Ascending aorta (tissue), 2 donors: ENCODE data around the gene RADIL. TPM values are rescaled to one million over a fixed set of nuclear protein-coding genes. Genes with fewer than 3 reads are reported as not detected.

Experiments
- DNase-seq, 2 donors: peaks; one replicate each; pipeline ENCODE4 v3.0.0-alpha.2; 2019; ENCODE audit warnings: low spot score in 2 of 2
- H3K27ac ChIP-seq, 2 donors: fragments of 200-600 bp; sonication (generic); one replicate each; pipeline ENCODE4 v1.5.1; 2016 to 2017; ENCODE audit warnings: mild to moderate bottlenecking in 1 of 2
- H3K27me3 ChIP-seq: fragments of 200-600 bp; sonication (generic); one replicate; pipeline ENCODE4 v1.5.1; 2017
- H3K36me3 ChIP-seq, 2 donors: fragments of 200-600 bp; sonication (generic); one replicate each; pipeline ENCODE4 v1.5.1; 2016
- H3K4me1 ChIP-seq, 2 donors: fragments of 200-600 bp; sonication (generic); one replicate each; pipeline ENCODE4 v1.5.1; 2016 to 2017; ENCODE audit warnings: mild to moderate bottlenecking in 1 of 2
- H3K4me3 ChIP-seq, 2 donors: fragments of 200-600 bp; sonication (generic); one replicate each; pipeline ENCODE4 v1.5.1; 2016 to 2017; ENCODE audit warnings: mild to moderate bottlenecking in 1 of 2
- H3K9me3 ChIP-seq, 2 donors: fragments of 200-600 bp; sonication (generic); one replicate each; pipeline ENCODE4 v1.5.1; 2016
- CTCF ChIP-seq, 3 experiments: fragments of 200-600 bp in 2 of 3; fragments of 450-650 bp in 1 of 3; sonication (generic) in 2 of 3; IDR thresholded peaks; one replicate each; pipeline ENCODE4 v1.5.1; 2016 to 2019; ENCODE audit warnings: antibody characterized with exemption in 3 of 3, mild to moderate bottlenecking in 1 of 3, moderate library complexity in 1 of 3
- intact Hi-C: fragments of 100-400 bp; cut with DNase I; formaldehyde crosslinking; loops from one replicate; pipeline ENCODE4 v1.15.1; 2023
- total RNA-seq: library from RNA; depleted of rRNA; stranded (reverse); fragments of >200 nt; gene quantifications from one replicate; pipeline ENCODE4 v1.1.0, GENCODE V29; 2016

Gene RADIL
- total RNA-seq, 1 donor from 2014 or later: 42.4 TPM

- Histone ChIP-seq H3K4me1 (no peaks in the 10 kb centered on the region), H3K27ac (no peak overlapping the region), H3K27me3 (no peaks in the 10 kb centered on the region), H3K36me3 (no peaks in the 10 kb centered on the region), H3K4me3 (no peak overlapping the region), H3K9me3 (peaks cover 0 to 3% of the 10 kb centered on the region in 2 donors)
- TF ChIP-seq CTCF (IDR thresholded peaks at IDR 0.05): no peak
- no peak for DNase-seq
- intact Hi-C loops: no loop called here
Measured at GRCh38 chr7:4916113-4916512, 32.6 kb upstream of the RADIL start.

GRCh38 chr7:4911111-4911828 lies 27.8 kb upstream of the RADIL start:
- no peak for TF ChIP-seq CTCF (IDR thresholded peaks at IDR 0.05)
- Histone ChIP-seq H3K4me3 (no peak overlapping the region), H3K9me3 (no peaks in the 10 kb centered on the region), H3K27ac (no peak overlapping the region), H3K27me3 (no peaks in the 10 kb centered on the region), H3K4me1 (no peaks in the 10 kb centered on the region), H3K36me3 (no peaks in the 10 kb centered on the region)
- no peak for DNase-seq
- intact Hi-C loops: no loop called here

GRCh38 chr7:4906682-4907081 lies 23.2 kb upstream of the RADIL start:
- no peaks in the 10 kb centered on the region for H3K4me1 ChIP-seq
- intact Hi-C loops: no loop called here
- no peak for DNase-seq
- no peak overlapping the region for H3K27ac ChIP-seq
- H3K4me3 ChIP-seq: no peak overlapping the region
- no peak for TF ChIP-seq CTCF (IDR thresholded peaks at IDR 0.05)
- no peaks in the 10 kb centered on the region for H3K27me3 ChIP-seq
- no peaks in the 10 kb centered on the region for H3K36me3 ChIP-seq
- no peaks in the 10 kb centered on the region for H3K9me3 ChIP-seq

- Histone ChIP-seq H3K27ac (no peak overlapping the region), H3K27me3 (no peaks in the 10 kb centered on the region), H3K4me3 (no peak overlapping the region), H3K4me1 (no peaks in the 10 kb centered on the region), H3K9me3 (no peaks in the 10 kb centered on the region), H3K36me3 (no peaks in the 10 kb centered on the region)
- no peak for TF ChIP-seq CTCF (IDR thresholded peaks at IDR 0.05)
- intact Hi-C loops: no loop called here
- no peak for DNase-seq
Measured at GRCh38 chr7:4905171-4905570, 21.7 kb upstream of the RADIL start.

GRCh38 chr7:4904346-4904745 lies 20.8 kb upstream of the RADIL start:
- no peak overlapping the region for H3K4me3 ChIP-seq
- TF ChIP-seq CTCF (IDR thresholded peaks at IDR 0.05): no peak
- intact Hi-C loops: no loop called here
- no peaks in the 10 kb centered on the region for H3K4me1 ChIP-seq
- H3K36me3 ChIP-seq: no peaks in the 10 kb centered on the region
- H3K27ac ChIP-seq: no peak overlapping the region
- DNase-seq: no peak
- H3K27me3 ChIP-seq: no peaks in the 10 kb centered on the region
- H3K9me3 ChIP-seq: no peaks in the 10 kb centered on the region

GRCh38 chr7:4895766-4896165 lies 12.2 kb upstream of the RADIL start:
- TF ChIP-seq CTCF (IDR thresholded peaks at IDR 0.05): no peak
- Histone ChIP-seq H3K36me3 (no peaks in the 10 kb centered on the region), H3K4me1 (no peaks in the 10 kb centered on the region), H3K27me3 (no peaks in the 10 kb centered on the region), H3K9me3 (no peaks in the 10 kb centered on the region), H3K27ac (no peak overlapping the region), H3K4me3 (no peak overlapping the region)
- intact Hi-C loops: no loop called here
- no peak for DNase-seq
